Measurements from ENCODE around the gene TMEM130.

Gene TMEM130

GRCh38 chr7:98836811-98837629, 32.8 kb downstream of the TMEM130 start:
- peak; percentile 69 for TF ChIP-seq CTCF (IDR thresholded peaks at IDR 0.05; ENCODE audit: low read depth, low read length)
- H3K4me3 ChIP-seq (replicated peaks in 1 of 2; ENCODE audit: low read depth in 2 of 2, low read length in 2 of 2) = no peak overlapping the region
- peak; percentile 33 to 42 for DNase-seq (ENCODE audit: low read depth in 2 of 2)

GRCh38 chr7:98834949-98835348, 34.9 kb downstream of the TMEM130 start:
- DNase-seq (ENCODE audit: low read depth in 2 of 2) = no peak
- no peak overlapping the region for H3K4me3 ChIP-seq (replicated peaks in 1 of 2; ENCODE audit: low read depth in 2 of 2, low read length in 2 of 2)
- TF ChIP-seq CTCF (IDR thresholded peaks at IDR 0.05; ENCODE audit: low read depth, low read length) = no peak

GRCh38 chr7:98833022-98833421, 36.8 kb downstream of the TMEM130 start:
- DNase-seq (ENCODE audit: low read depth in 2 of 2) = no peak
- no peak overlapping the region for H3K4me3 ChIP-seq (replicated peaks in 1 of 2; ENCODE audit: low read depth in 2 of 2, low read length in 2 of 2)
- no peak for TF ChIP-seq CTCF (IDR thresholded peaks at IDR 0.05; ENCODE audit: low read depth, low read length)

GRCh38 chr7:98831641-98832221, 38.1 kb downstream of the TMEM130 start:
- TF ChIP-seq CTCF (IDR thresholded peaks at IDR 0.05; ENCODE audit: low read depth, low read length) = peak; percentile 57
- no peak overlapping the region for H3K4me3 ChIP-seq (replicated peaks in 1 of 2; ENCODE audit: low read depth in 2 of 2, low read length in 2 of 2)
- DNase-seq (ENCODE audit: low read depth in 2 of 2) = peak; percentile 20 to 55

GRCh38 chr7:98830972-98831548, 38.8 kb downstream of the TMEM130 start:
- no peak overlapping the region for H3K4me3 ChIP-seq (replicated peaks in 1 of 2; ENCODE audit: low read depth in 2 of 2, low read length in 2 of 2)
- no peak for DNase-seq (ENCODE audit: low read depth in 2 of 2)
- no peak for TF ChIP-seq CTCF (IDR thresholded peaks at IDR 0.05; ENCODE audit: low read depth, low read length)

- DNase-seq (ENCODE audit: low read depth in 2 of 2) = no peak
- no peak overlapping the region for H3K4me3 ChIP-seq (replicated peaks in 1 of 2; ENCODE audit: low read depth in 2 of 2, low read length in 2 of 2)
- no peak for TF ChIP-seq CTCF (IDR thresholded peaks at IDR 0.05; ENCODE audit: low read depth, low read length)
These were observed 41.4 kb downstream of the TMEM130 start for GRCh38 chr7:98828368-98828767.
